Fibroblast of skin of left biceps (primary cell): ENCODE data around the gene SULT1A2.
"Not testable (repeated sequence)": the region's sequence is repeated elsewhere in the genome, so short reads cannot be mapped to it uniquely, and the experiment has no call there.

Experiments used
- DNase-seq, 2 experiments: peaks; one replicate each; pipeline ENCODE4 v3.0.0-alpha.2; 2013; ENCODE audit warnings: low read depth in 2 of 2

The SULT1A2 gene

DNA sequence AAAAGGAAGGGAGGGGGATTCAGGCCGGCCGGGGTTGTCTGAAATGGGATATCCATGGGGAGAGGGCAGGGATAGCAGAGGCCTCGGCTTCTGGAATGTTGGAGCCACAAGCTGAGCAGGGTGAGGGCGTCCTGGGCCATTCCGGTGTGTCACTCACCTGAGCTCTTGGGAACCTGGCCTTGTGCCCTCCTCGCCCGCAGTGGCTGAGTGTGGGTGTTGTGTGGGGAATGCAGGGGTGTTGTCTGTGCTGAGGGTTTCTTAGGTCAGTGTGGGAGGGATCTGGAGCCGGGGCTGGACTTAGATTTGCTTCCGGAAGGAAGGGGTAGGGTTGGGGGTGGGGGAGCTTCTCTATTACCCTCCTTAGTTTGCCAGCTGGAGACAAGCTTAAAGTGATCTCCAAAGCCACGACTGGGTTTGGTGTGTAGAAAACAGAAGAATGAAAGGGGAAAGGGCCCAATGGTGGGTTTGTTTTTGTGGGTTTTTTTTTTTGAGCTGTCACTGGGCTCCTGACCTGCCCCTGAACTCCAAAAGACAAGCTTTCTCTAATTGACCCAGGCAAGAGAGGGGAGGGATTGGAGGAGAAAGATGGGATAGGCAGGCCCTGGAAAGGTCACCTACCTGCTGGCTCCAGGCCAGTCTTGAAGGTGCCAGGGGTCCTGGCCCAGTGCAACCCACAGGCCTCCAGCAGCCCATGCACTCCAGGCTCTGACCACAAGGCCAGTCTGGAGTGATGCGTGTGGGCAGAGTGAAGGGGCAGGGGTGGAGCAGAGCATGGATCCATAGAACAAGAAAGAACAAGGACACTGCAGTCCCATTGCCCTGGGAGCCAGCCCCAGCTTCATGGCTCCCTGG lies at the start of gene SULT1A2:
TSS of gene SULT1A2 (minus strand) at position 211 of the 852 bp plus-strand sequence. CDS start 1,120 bp downstream, outside the sequence.
- DNase-seq: no peak

DNA sequence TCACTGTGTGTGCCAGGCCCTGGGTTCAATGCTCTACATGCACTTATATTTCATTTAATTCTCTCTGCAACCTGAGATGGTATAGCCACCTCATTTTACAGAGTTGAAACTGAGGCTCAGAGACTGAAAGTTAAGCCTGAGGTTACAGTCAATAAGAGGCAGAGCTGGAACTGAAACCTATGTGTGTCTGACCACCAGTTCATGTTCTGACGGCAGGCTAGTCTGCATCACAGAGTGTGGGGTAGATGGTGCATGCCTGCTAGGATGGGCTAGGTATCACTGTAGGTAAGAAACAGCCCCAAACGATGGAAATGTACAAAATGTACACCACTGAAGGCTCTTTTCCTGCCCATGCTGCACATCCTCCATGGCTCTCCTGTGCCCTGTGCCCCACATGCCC lies 43.1 kb upstream of the SULT1A2 start:
- DNase-seq: not testable (repeated sequence)

DNA sequence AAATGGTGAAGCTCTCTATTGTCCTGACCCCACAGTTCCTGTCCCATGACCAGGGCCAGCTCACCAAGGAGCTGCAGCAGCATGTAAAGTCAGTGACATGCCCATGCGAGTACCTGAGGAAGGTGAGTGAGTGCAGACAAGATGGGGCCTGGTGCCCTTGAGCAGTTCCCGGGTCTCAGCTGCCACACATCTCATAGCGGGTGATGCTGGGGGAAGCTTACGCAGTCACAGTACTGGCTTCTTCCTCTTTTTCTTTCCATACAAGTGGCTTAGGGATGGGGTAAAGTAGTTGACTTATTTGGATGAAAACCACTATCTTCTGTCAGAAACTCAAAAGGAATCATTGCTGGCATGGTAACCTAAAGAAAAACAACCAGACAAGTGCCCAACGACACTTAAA lies 41.5 kb upstream of the SULT1A2 start:
- DNase-seq: not testable (repeated sequence)

DNA sequence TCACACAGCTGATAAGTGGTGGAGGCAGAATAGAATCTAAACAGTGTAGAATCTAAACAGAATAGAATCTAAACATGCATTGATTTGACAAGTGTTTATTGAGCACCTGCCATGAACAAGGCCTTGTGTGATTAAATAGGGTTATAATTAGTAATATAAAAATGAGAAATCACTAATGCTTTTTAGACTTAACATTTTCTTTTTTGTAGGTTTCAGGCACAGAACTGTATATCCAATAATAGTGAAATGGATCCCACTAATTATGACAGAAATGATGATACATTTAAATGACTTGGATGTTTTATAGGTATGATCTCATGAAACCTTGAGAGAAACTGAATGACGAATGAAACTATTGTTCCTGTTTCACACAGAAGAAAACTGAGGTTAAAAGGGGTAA lies 40.9 kb upstream of the SULT1A2 start, which contains the start of gene NPIPB8:
TSS of gene NPIPB8 (plus strand) at position 301 of the 400 bp plus-strand sequence. CDS start 296 bp downstream, outside the sequence.
- DNase-seq: not testable (repeated sequence)

DNA sequence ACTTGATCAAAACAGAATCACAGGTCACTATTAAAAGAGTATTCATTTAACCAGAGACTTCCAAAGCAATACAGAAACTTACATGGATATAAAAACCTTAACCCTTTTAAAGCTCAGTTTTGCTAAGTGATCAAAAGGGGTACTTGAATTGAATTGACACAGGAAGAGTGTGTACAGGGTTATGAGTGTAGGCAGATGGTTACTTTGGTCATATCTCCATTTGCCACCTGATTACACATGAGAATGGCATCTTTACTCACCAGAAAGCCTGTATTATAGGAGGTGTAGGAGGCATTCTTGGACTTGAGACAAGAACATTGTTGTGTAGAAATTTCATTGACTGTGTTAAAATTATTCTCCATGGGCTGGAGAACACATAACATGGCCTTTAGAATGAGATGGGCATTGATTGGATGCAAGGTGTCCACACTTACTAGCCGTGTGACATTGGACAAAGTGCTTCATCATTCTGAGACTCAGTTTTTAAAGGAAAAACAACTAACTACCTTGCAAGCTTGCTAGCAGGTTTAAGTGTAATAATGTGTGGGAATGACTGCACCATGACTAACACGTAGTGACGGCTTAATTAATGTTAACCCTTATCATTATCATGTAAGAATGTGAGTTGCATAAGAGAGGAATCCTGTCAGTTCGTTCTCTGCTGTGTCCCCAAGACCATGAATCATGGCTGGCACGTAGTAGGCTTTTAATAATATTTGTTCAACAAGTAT lies 39.4 kb upstream of the SULT1A2 start:
- DNase-seq: peak; percentile 1 to 5

DNA sequence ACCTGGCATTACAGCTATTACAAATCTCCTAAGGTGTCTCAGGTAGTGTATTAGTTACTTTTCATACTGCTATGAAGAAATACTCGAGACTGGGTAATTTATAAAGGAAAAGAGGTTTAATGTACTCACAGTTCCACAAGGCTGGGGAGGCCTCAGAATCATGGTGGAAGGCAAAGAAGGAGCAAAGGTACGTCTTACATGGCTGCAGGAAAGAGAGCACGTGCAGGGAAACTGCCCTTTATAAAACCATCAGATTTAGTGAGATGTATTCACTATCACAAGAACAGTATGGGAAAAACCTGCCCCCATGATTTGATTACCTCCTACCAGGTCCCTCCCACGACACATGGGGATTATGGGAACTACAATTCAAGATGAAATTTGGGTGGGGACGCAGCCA lies 34.1 kb upstream of the SULT1A2 start:
- DNase-seq: not testable (repeated sequence)

DNA sequence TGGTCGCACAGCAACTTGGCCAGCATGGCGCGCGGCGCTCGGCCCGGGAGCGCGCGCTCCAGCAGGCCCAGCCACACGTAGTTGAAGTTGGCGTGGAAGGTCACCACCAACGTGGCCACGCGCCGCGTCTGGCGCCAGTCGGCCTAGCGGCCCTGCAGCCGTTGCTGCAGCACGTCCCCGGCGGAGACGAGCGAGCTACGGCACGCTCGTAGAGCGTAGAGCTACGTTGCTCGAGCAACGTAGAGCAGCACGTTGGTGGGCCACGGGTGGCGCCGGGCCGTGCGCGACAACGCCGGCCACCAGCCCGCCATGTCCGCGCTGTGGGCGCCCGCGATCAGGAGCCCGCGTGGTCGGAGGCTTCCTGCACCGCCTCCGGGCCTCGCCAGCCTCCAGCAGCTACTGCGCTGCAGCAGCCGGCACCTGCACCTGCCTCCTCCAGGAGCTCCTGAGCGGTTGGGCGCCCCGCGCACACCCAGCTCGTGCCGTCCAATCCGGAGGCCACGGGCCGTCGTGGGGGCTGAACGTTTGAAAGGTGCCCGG lies 26.4 kb upstream of the SULT1A2 start:
- DNase-seq: no peak

DNA sequence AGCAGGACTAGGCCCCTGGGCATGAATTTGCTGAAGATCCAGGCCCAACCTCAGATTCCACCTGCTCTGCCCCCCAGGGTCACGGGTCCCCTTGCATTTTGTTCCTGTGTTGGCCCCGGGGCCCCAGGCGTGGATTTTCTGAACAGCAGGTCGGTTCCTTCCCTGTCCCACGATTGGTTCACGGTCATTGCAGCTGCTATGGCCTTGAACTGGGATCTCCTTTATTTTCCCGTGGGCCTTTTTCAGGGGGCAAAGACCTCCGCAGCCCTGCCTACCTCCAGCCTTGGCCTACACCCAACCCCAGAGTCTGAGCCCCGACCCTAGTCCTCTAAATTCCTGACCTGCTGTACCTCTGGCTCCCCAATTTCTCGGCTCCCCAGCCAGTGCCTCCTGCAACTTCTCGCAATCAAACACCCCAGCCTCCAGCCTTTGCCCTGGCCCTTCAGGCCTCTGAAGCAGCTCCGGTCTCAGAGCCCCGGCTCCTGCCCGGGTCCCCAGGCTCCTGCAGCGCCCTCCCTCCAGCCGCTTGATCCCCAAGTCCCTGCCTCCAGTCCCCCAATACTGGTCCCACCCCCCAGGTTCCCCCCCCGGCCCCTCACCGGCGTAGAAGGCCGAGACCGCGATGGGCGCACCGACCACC lies 25.8 kb upstream of the SULT1A2 start:
- DNase-seq: not testable (repeated sequence)

DNA sequence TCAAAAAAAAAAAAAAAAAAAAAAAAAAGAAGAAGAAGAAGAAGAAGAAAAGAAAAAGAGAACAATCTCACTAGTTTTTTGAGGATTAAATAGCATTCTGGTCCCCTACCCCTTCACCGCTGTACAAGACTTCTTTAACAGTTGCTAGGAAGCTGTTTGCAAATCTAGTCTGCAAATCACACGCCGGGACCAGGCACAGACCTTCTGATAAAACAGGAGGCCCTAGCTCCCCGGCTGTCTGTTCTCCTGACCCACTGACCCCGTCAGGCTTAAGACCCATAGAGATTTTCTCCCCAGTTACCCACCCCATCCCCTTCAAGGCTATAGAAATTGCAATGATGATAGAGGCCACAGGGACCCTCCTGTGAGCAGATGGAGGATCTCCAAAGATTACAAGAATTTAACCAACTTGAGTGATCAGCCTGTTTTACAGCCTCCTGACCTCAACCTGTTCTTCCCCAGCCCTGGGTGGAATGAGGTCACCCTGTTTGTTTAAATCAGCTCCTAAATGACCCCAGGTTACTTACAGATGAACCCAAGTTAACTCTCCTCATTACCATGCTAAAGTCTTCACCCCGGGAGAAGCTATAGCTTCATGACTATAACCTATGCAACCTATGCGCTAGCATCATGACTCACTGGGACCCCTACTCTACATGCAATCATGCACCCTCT lies 24.8 kb upstream of the SULT1A2 start:
- no peak for DNase-seq

DNA sequence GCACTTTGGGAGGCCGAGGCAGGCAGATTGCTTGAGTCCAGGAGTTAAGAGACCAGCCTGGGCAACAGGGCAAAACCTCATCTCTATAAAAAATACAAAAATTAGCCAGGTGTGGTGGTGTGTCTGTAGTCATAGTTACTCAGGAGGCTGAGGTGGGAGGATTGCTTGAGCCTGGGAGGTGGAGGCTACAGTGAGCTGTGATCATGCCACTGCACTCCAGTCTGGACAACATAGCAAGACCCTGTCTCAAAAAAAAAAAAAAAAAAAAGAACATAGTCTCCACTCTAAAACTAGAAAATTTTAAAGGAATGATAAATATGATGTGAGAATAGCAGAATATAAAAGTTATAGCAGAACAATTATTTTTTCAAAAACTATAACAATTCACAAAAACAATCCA lies 23.5 kb upstream of the SULT1A2 start:
- not testable (repeated sequence) for DNase-seq

DNA sequence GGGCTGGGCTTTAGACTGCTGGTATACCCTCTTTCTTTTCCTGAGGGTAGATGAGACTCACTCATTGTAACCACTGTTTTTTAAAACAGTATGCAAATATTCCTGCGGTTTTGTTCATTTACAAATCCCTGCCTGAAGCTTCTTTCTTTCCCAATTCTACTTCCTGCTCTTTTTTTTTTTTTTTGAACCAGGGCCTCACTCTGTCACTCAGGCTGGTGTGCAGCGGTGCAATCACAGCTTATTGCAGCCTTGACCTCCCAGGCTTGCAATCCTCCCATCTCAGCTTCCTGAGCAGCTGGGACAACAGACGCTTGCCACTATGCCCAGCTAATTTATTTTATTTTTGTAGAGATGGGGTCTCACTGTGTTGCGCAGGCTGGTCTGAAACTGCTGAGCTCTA lies 21.0 kb upstream of the SULT1A2 start:
- DNase-seq: no peak

DNA sequence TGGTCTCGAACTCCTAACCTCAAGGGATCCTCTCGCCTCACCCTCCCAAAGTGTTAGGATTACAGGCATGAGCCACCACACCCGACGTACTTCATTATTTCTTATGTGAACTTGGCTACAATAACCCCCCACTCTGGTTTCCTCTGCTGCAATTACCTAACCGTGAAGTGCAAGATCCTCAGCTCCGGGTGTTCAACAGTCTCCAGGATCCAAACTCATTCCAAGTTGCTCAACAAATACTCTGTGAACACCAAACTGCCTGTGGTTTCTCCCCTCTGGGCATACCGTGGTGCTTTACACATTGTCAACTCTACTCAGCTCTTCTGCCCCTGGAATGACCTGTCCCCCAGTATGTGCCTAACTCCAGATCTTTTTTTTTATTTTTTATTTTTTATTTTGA lies 19.8 kb upstream of the SULT1A2 start:
- DNase-seq: no peak

DNA sequence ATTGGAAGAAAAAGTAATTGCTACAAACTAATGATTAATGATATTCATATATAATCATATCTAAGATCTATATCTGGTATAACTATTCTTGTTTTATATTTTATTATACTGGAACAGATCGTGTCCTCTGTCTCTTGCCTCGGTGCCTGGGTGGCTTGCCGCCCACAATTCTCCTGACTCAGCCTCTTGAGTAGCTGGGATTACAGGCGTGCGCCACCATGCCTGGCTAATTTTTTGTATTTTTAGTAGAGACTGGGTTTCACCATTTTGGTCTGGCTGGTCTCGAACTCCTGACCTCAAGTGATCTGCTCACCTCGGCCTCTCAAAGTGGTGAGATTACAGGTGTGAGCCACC lies 19.4 kb upstream of the SULT1A2 start:
- not testable (repeated sequence) for DNase-seq

DNA sequence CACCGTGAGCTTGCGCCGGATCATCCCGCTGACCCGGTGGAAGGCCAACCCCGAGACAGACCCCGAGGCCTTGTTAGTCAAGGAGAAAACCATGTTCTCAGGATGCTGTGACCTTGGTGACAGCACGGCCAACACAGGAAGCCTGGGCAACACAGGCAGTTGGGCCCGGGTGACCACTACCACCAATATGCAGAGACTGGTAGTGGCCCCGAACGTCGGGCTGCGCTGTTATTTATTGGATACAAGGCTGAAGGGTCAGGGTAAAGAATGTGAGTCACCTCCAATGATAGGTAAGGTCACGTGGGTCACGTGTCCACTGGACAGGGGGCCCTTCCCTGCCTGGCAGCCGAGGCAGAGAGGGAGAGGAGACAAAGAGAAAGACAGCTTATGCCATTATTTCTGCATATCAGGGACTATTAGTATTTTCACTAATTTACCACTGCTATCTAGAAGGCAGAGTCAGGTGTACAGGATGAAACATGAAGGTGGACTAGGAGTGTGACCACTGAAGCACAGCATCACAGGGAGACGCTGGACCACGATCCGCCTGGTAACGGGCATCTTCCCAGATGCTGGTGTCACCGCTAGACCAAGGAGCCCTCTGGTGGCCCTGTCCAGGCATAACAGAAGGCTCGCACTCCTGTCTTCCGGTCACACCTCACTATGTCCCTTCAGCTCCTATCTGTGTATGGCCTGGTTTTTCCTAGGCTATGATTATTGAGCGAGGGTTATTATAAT lies 18.8 kb upstream of the SULT1A2 start:
- not testable (repeated sequence) for DNase-seq

DNA sequence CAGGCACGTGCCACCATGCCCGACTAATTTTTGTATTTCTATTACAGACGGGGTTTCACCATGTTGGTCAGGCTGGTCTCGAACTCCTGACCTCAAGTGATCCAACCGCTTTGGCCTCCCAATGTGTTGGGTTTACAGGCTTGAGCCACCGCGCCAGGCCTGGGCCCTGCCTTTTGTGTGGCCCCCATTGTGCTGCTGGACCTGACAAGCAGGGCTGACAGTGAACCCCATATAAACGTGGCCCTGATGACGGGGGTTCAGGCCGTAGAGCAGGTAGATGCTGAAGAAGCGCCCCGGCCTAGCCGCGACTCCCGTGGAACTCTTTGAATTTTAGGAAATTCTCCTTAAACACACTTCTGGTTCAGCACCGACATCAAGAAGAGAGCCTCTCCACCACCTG lies 17.7 kb upstream of the SULT1A2 start:
- DNase-seq: not testable (repeated sequence)

DNA sequence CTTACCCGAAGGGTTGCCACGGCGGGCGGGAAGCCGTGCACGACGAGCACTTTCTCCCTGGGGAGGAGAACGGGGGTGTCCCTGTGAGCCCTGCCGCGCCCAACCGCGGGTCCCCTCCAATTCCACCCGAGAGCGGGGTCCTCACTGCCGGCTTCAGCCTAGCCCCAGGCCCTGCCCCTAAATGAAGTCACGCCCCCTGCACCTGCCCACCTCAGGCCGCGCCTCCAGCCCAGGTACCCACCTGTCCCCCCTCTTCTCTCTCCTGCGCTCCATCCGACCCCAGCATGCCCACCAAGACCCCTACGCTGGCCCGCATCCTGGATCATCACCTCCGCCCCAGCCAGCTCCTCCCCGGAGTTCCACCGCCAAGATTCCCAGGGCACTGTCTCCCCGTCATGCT lies 17.1 kb upstream of the SULT1A2 start:
- DNase-seq: not testable (repeated sequence)

DNA sequence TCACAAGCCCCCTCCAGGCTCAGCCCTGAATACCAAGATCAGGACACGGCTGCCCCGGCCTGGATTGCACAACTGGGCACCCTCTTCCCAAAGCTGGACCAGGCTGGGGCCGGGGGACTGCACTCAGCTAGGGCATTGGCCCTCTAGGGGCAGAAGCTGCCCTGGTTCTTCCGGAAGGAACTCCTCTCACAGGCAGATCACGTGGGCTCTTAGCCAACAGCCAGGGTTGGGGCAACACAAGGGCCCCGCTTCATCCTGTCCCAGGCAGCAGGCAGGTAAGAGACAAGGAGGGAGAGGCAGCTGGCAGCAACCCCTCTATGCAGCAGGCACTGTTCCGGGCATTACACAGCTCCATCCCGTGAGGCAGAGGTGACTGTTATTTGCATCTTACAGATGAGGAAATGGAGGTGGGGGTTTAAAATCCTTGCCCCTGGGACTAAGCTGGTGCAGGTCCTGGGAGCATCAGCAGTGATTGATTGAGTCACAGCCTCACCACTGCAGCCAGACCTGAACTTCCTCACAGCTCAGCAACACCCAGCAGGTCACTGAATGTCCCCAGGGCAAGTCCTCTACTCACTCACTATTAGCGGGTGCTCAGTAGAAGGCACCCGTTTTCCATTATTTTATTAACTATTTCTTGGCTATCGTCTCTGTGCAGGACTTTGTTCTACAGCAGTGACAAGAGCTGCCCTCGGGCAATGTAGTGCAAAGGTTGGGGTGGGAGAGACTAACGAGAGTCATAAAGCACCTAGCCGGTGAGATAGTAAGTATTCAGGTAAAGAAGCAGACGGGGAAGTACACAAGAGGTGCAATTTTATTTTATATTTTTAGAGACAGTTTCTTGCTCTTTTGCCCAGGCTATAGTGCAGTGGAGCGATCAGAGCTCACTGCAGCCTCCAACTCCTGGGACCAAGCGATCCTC lies 15.8 kb upstream of the SULT1A2 start:
- DNase-seq: not testable (repeated sequence)

DNA sequence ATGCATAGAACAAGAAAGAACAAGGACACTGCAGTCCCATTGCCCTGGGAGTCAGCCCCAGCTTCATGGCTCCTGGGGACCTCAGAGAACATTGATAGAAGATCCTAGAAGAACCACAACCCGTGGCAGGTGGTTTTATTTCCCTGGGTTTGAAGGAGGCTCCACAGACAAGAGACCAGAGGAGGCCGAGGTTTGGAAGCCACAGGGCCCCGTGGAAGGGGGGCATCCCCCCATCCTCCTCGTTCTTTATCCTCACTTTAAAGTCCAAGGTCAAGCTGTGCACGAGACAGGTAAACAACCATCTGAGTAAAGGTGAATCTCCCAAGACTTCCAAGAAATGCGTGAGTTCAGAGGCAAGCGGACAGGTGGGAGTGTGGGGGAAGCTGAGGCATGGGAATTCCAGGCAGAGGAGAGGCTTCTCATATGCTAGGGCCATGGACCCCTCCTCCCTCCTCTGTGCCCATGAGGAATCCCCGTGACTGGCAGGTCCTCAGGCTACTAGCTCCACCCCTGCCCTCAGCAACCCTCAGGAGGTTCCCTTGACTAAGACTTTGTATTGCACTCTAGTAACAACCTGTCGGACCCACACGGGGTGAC lies 13.8 kb upstream of the SULT1A2 start:
- DNase-seq: no peak
